Right lobe of liver (tissue), 4 donors: ENCODE results near the gene STK16.
A peak's percentile ranks its signal among the peaks of the same experiment; 100 is the strongest.

Experiments used
- CTCF ChIP-seq, 4 donors: fragments of 200-600 bp in 3 of 4; fragments of 450-650 bp in 1 of 4; IDR thresholded peaks; one replicate each; pipeline versions ENCODE4 v1.5.1 to v1.8.0; 2016 to 2022; ENCODE audit warnings: antibody characterized with exemption in 4 of 4, mild to moderate bottlenecking in 2 of 4
- POLR2A ChIP-seq: fragments of 450-650 bp; IDR thresholded peaks from one replicate; pipeline ENCODE4 v1.6.1; 2017; ENCODE audit warnings: antibody characterized with exemption, mild to moderate bottlenecking
- donor health status: DM: no; HTN: no; CAD: no.
- donor health status: DM: no; HTN: no; CAD: no.
- donor health status: DM: no; HTN: yes; CAD: no.

GRCh38 chr2:219298759-219299371, 53.6 kb downstream of the STK16 start:
- TF ChIP-seq CTCF (IDR thresholded peaks at IDR 0.05) (peak; percentile 96 to 100 (median 100)), POLR2A (no peak)
